SK-N-SH (cell line): ENCODE results near the gene PLEKHG5.

Experiments
- EP300 ChIP-seq, 2 experiments: IDR thresholded peaks; 2 replicates each; pipeline versions ENCODE4 v1.4.0 to v1.6.1; 2012; ENCODE audit warnings: borderline replicate concordance in 1 of 2, low read depth in 1 of 2, low read length in 1 of 2
- GATA2 ChIP-seq: sonication (generic); formaldehyde crosslinking; IDR thresholded peaks from 2 replicates; pipeline ENCODE4 v1.5.0; 2020; ENCODE audit warnings: mild to moderate bottlenecking, missing genetic modification reagents
- POLR2AphosphoS5 ChIP-seq: IDR thresholded peaks from 2 replicates; pipeline ENCODE4 v1.6.1; 2012; ENCODE audit warnings: low read depth, low read length
- RFX5 ChIP-seq: IDR thresholded peaks from 2 replicates; pipeline ENCODE4 v1.6.1; 2012; ENCODE audit warnings: mild to moderate bottlenecking, improper control_type of control experiment, low read length
- TAF1 ChIP-seq: IDR thresholded peaks from 2 replicates; pipeline ENCODE4 v1.6.1; 2012; ENCODE audit warnings: low read depth, mild to moderate bottlenecking, low read length, moderate library complexity, borderline replicate concordance
- YY1 ChIP-seq: IDR thresholded peaks from 2 replicates; pipeline ENCODE4 v1.4.0; 2012; ENCODE audit warnings: low read depth, mild to moderate bottlenecking
- TF ChIP-seq, protein P1 (sequence below): fragments of 200-600 bp; sonication (generic); IDR thresholded peaks from 2 replicates; pipeline ENCODE4 v1.6.1; 2017; ENCODE audit warnings: antibody characterized with exemption, mild to moderate bottlenecking, moderate library complexity

- TF ChIP-seq EP300 (IDR thresholded peaks at IDR 0.05; ENCODE audit: borderline replicate concordance in 1 of 2, low read depth in 1 of 2, low read length in 1 of 2) (no peak), TAF1 (no peak), GATA2 (CRISPR knock-in tag) (no peak), POLR2AphosphoS5 (no peak), YY1 (no peak), RFX5 (no peak)
- TF ChIP-seq, protein P1, sequence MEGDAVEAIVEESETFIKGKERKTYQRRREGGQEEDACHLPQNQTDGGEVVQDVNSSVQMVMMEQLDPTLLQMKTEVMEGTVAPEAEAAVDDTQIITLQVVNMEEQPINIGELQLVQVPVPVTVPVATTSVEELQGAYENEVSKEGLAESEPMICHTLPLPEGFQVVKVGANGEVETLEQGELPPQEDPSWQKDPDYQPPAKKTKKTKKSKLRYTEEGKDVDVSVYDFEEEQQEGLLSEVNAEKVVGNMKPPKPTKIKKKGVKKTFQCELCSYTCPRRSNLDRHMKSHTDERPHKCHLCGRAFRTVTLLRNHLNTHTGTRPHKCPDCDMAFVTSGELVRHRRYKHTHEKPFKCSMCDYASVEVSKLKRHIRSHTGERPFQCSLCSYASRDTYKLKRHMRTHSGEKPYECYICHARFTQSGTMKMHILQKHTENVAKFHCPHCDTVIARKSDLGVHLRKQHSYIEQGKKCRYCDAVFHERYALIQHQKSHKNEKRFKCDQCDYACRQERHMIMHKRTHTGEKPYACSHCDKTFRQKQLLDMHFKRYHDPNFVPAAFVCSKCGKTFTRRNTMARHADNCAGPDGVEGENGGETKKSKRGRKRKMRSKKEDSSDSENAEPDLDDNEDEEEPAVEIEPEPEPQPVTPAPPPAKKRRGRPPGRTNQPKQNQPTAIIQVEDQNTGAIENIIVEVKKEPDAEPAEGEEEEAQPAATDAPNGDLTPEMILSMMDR, result no peak
Measured at GRCh38 chr1:6426277-6426971, 65.0 kb downstream of the PLEKHG5 start.
